GM18511 (cell line): ENCODE results near the gene PRDX5.
A peak's percentile ranks its signal among the peaks of the same experiment; 100 is the strongest.

Experiments used
- ATAC-seq: cut with Tn5 transposase; IDR thresholded peaks from one replicate; pipeline ENCODE4 v1.9.1; 2021; ENCODE audit warnings: mild to moderate bottlenecking, moderate library complexity; ENCODE audit not compliant: unreplicated experiment

Gene PRDX5

DNA sequence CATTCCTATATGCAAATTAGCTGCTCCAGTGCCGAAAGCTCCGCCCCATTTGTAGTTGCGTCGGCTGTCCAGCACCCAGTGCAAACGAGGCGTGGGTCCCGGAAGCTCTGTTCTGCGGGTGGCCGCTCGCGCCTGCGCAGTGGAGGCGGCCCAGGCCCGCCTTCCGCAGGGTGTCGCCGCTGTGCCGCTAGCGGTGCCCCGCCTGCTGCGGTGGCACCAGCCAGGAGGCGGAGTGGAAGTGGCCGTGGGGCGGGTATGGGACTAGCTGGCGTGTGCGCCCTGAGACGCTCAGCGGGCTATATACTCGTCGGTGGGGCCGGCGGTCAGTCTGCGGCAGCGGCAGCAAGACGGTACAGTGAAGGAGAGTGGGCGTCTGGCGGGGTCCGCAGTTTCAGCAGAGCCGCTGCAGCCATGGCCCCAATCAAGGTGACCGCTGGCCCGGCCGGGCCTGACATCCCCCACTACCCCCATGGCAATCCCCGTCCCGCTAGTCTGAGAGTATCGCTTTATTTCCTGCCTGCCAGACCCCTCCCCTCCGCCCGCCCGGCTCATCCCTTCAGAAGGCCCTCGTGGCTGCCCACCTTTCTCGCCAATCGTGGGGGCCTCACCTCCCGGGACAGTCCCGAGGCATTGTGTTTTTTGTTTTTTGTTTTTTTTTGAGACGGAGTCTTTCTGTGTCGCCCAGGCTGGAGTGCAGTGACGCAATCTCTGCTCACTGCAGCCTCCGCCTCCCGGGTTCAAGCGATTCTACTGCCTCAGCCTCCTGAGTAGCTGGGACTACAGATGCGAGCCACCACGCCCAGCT, at the start of gene PRDX5:
Gene PRDX5 (plus strand): TSS at position 161 of the 805 bp plus-strand sequence. CDS start 95 bp downstream, at position 256.
- ATAC-seq: peak; percentile 77

GRCh38 chr11:64268893-64269539, 48.9 kb upstream of the PRDX5 start:
- peak; percentile 24 for ATAC-seq

DNA sequence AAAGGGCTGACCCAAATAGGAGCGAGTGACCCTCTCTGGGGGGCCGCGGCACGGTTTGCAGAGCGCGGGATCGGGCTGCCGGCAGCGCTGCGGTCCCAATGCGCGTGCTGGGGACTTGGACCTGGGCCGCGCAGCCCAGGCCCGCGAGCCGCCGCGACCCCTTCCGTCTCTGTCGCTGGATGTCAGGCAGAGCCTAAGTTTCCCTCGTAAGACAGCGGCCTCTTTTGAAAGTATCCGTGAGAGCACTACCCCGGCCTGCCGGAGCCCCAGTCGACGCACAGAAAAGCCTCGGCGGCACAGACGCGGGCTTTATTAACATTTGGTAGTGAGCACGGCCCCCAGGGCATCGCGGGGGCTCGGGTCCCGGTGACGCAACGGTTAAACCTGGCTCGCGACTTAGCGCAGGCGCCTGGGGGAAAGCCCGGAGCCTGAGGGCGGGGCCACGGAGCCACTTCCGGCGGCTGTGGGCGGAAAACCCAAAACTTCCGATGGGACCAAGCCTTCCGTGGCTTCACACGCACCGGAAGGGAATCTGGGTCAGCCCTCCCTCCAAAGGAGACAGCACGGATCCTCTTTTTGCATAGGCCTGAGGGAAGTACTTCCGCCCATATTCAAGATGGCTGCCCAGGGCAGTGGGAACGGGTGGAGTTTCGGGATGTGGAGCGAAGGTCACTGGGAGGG, 48.2 kb upstream of the PRDX5 start:
- ATAC-seq: peak; percentile 69

- no peak for ATAC-seq
These were observed 42.7 kb upstream of the PRDX5 start for GRCh38 chr11:64275031-64275800.

DNA sequence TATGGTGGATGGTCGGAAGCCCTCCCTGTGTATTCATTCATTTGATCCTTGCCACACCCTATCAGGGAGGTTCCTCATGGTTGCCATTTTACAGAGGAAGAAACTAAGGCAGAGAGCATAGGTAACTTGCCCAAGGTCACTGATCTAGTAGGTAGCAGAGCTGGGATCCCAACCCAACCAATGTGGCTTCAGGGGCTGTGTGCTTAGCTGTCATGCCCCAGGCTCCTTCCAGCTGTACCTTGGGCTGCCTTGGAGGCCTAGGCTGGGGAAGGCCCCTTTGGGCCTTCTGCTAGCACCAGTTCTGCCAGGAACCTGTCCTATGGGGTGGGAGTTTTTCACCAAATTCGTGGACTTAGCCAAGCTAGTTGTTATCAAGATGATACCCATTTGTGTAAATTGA, 42.1 kb upstream of the PRDX5 start:
- ATAC-seq: no peak

DNA sequence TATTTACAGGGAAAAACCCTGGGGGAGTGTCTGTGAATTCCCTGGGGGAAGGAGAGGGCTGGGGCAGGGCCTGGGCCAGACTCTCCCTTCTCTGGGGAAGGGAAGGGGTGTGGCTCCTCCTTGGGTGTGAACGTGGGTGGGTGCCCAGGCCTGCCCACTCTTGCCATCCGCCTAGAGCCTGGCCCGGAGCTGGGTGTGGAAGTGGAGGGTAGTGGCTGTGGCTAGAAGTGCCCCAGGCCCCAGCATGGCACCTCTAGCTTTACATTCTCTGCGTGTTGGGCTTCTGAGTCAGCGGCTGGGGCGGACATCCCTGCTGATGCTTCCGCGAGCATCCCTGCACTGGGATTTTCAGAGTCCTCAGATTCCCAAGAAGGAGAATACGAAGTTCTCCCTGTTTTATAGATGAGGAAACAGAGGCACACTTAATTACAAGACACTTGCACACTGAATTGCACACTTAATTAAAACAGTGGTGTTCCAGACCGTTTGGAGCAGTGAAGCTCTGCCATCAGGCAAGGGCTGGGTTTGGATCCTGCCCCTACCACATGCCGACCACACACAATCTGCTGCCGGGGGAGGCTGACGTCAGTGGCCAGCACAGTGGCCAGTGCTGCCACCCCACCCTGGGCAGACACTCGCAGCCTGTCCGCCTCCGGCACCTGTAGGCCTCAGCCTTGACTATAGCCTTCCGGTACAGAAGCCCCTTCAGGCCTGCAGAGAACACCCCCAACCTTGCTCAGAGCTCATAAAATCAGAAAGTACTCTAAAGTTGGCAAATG, 41.1 kb upstream of the PRDX5 start:
- ATAC-seq: no peak

DNA sequence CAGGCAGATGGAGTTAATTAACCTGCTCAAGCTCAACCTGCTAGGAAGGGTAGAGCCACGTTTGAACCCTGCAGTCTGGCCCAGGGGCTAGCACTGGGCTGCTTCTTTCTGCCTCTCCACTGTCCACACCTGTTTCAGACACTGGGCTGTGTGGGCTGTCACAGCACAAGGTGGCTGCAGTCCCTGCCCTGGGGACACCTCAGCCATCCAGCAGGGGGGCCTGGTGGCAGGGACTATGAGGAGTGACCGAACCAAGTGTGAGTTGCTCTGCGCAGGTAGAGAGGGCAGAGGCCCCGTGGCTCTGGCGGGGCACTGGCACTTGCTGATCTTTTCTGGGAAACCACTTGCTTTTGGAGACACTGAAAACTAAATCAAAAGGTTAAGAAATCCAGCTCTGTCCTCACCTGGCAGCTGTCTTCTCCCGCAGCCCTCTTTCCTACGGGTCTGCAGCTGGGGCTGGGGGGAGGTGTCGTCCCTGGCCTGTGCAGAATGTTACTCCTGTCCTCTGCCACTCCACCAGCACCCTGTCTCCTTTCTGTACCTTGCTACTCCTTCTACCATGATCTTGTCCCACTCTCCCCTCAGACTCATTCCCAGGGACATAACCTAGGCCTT, 39.2 kb upstream of the PRDX5 start:
- no peak for ATAC-seq

GRCh38 chr11:64281957-64282770, 35.8 kb upstream of the PRDX5 start:
- no peak for ATAC-seq

DNA sequence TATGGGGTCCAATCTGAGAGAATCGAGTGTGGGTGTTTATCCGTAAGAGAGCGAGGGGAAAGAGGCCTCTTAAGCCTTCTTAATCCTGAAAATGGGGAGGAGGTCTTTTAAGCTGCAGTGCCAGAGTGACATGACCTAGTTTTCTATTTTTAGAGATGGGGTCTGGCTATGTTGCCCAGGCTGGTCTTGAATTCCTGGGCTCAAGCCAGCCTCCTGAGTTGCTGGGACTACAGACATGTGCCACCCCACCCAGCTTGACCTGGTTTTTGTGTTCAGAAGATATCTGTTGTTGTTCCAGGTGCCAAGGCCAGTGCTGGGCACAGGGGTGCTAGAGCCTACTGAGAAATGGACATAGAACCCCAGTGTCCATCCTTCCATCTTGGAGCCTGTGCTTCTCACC, 34.8 kb upstream of the PRDX5 start:
- no peak for ATAC-seq

DNA sequence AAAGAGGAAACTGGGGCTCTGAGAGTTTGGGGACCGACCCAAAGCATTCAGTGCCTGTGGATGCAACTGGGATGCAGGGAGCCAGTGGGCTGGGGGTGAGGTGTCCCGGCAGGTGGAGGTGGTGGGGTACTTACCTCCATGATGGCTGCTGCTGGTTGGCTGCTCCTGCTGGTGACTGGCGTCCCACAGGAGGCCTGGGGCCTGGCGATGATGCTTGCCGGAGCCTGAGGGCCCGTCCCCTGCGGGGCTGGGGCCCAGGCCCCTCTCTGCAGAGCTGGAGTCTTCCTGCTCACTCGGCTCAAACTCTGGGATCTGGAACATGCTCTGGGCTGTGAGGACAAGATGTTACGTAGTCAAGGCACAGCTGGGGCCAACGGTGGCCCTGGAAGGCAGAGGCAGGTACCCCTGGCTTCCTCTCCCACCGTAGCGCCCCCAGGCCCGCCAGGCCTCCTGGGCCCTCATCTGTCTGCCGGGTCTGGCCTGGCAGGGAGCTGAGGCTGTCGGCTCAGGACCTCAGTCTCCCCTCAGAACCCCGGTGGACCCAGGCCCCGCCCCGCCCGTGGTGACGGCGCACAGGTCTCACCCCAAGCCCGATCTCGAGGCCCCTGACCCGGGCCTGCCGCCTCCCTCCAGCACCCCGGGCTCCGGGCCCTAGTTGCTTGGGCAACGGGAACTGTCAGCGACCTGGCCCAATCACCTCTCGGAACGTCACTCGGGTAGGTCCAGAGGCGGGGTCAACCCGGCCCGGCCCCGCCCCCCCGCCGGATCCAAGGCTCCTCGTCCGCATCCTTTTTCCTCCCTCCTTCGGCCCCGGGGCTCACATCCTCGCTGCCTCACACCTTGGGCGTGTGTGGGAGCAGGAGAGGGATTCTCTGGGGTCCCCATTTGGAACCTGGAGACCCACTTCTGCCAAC, 33.6 kb upstream of the PRDX5 start, which contains the start of gene BAD:
Gene BAD (minus strand): TSS at position 618 of the 914 bp plus-strand sequence. CDS start 297 bp downstream, at position 321.
- ATAC-seq: peak; percentile 86

GRCh38 chr11:64284962-64285884, 32.7 kb upstream of the PRDX5 start, which contains the start of gene GPR137:
GPR137 (plus strand) TSS chr11:64285848; CDS start chr11:64286525, 677 bp downstream.
- peak; percentile 67 for ATAC-seq

DNA sequence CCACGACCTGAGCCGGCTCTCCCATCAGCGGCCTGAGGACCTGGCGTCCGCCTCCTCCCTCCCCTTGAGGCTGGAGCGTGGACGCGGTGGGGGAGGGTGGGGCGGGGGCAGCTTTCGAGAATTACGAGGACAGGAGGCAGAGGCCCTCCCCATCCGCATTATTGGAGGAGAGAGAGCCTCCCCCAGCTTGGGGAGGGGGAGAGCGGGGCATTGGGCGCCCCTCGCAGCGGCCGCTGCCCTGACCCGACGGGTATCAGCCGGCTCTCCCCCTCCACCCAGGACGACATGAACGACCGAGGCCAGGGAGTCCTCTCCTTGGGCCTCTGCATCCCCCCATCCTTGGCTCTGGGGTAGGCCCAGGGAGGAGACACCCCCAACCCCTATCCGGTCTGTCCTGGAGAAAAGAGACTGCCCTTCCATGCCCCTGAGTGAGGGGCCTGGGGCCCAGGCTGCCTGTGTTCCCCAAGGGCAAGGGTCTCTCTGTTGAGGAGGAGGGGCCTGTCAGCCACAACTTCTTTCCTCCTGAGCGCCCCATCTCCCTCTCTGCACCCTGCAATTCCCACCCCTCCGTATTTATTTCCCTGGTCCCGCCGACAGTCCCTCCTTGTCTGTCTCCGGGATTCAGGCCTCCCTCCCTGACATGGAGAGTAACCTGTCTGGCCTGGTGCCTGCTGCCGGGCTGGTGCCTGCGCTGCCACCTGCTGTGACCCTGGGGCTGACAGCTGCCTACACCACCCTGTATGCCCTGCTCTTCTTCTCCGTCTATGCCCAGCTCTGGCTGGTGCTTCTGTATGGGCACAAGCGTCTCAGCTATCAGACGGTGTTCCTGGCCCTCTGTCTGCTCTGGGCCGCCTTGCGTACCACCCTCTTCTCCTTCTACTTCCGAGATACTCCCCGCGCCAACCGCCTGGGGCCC, 31.8 kb upstream of the PRDX5 start:
- ATAC-seq: no peak

DNA sequence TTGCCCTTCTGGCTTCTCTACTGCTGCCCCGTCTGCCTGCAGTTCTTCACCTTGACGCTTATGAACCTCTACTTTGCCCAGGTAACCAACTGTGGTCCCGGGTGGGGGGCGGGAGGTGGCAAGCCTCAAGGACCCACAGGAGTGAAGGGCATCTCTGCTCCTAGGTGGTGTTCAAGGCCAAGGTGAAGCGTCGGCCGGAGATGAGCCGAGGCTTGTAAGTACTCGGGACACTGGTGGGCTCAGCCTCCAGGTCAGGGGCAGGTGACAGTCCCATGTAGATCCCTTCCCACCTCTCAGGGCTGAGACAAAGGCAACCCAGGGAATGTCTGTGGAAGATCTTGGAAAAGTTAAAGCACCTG, 31.1 kb upstream of the PRDX5 start:
- ATAC-seq: no peak

- no peak for ATAC-seq
These were observed 30.1 kb upstream of the PRDX5 start for GRCh38 chr11:64287676-64288352.

DNA sequence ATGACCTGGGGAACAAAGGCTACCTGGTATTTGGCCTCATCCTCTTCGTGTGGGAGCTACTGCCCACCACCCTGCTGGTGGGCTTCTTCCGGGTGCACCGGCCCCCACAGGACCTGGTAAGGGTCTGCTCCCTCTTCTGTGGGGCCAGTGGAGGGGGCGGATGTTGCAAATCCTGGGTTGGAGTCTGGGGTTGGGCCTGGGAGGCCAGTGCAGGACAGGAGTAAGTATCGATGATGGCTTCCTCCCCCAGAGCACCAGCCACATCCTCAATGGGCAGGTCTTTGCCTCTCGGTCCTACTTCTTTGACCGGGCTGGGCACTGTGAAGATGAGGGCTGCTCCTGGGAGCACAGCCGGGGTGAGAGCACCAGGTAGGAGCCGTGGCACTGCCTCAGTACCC, 29.6 kb upstream of the PRDX5 start:
- no peak for ATAC-seq
